Measurements from ENCODE around the gene ASAP2.

Gene ASAP2

GRCh38 chr2:9318461-9319337, 112.1 kb downstream of the ASAP2 start:
- Histone ChIP-seq H3K36me3 (ENCODE audit: control insufficient read depth, insufficient read depth, low read length) (no peaks in the 10 kb centered on the region), H3K9ac (ENCODE audit: low read depth, low read length) (no peak overlapping the region), H3K9me3 (ENCODE audit: control insufficient read depth, insufficient read depth, low read length) (no peaks in the 10 kb centered on the region), H3K27ac (ENCODE audit: low read depth, low read length) (no peak overlapping the region), H3K4me1 (ENCODE audit: control insufficient read depth, insufficient read depth, low read length) (no peaks in the 10 kb centered on the region), H3K4me3 (ENCODE audit: low read depth, low read length) (no peak overlapping the region), H3K27me3 (ENCODE audit: control insufficient read depth, insufficient read depth, low read length) (no peaks in the 10 kb centered on the region)

GRCh38 chr2:9319338-9319715, 112.7 kb downstream of the ASAP2 start:
- Histone ChIP-seq H3K4me1 (ENCODE audit: control insufficient read depth, insufficient read depth, low read length) (no peaks in the 10 kb centered on the region), H3K36me3 (ENCODE audit: control insufficient read depth, insufficient read depth, low read length) (no peaks in the 10 kb centered on the region), H3K9me3 (ENCODE audit: control insufficient read depth, insufficient read depth, low read length) (no peaks in the 10 kb centered on the region), H3K27ac (ENCODE audit: low read depth, low read length) (no peak overlapping the region), H3K27me3 (ENCODE audit: control insufficient read depth, insufficient read depth, low read length) (no peaks in the 10 kb centered on the region), H3K9ac (ENCODE audit: low read depth, low read length) (no peak overlapping the region), H3K4me3 (ENCODE audit: low read depth, low read length) (no peak overlapping the region)

- no peak overlapping the region for H3K4me3 ChIP-seq (ENCODE audit: low read depth, low read length)
- no peaks in the 10 kb centered on the region for H3K27me3 ChIP-seq (ENCODE audit: control insufficient read depth, insufficient read depth, low read length)
Measured at GRCh38 chr2:9322576-9322975, 116.0 kb downstream of the ASAP2 start.

GRCh38 chr2:9325428-9325827, 118.8 kb downstream of the ASAP2 start:
- H3K27me3 ChIP-seq (ENCODE audit: control insufficient read depth, insufficient read depth, low read length), result no peaks in the 10 kb centered on the region
- peaks cover 11% of the 10 kb centered on the region; the same call in 1 of the 2 replicates for H3K4me1 ChIP-seq (ENCODE audit: control insufficient read depth, insufficient read depth, low read length)
- no peaks in the 10 kb centered on the region for H3K9me3 ChIP-seq (ENCODE audit: control insufficient read depth, insufficient read depth, low read length)
- no peak overlapping the region for H3K27ac ChIP-seq (ENCODE audit: low read depth, low read length)
- H3K4me3 ChIP-seq (ENCODE audit: low read depth, low read length), result no peak overlapping the region
- H3K36me3 ChIP-seq (ENCODE audit: control insufficient read depth, insufficient read depth, low read length), result no peaks in the 10 kb centered on the region
- H3K9ac ChIP-seq (ENCODE audit: low read depth, low read length), result no peak overlapping the region

More at GRCh38 chr2:9322576-9322975, 116.0 kb downstream of the ASAP2 start:
- Histone ChIP-seq H3K9ac (ENCODE audit: low read depth, low read length) (no peak overlapping the region), H3K9me3 (ENCODE audit: control insufficient read depth, insufficient read depth, low read length) (no peaks in the 10 kb centered on the region), H3K36me3 (ENCODE audit: control insufficient read depth, insufficient read depth, low read length) (no peaks in the 10 kb centered on the region), H3K4me1 (ENCODE audit: control insufficient read depth, insufficient read depth, low read length) (peaks cover 11% of the 10 kb centered on the region; the same call in 1 of the 2 replicates), H3K27ac (ENCODE audit: low read depth, low read length) (no peak overlapping the region)

GRCh38 chr2:9326975-9327374, 120.4 kb downstream of the ASAP2 start:
- Histone ChIP-seq H3K4me3 (ENCODE audit: low read depth, low read length) (no peak overlapping the region), H3K36me3 (ENCODE audit: control insufficient read depth, insufficient read depth, low read length) (no peaks in the 10 kb centered on the region), H3K27ac (ENCODE audit: low read depth, low read length) (no peak overlapping the region), H3K9me3 (ENCODE audit: control insufficient read depth, insufficient read depth, low read length) (no peaks in the 10 kb centered on the region), H3K4me1 (ENCODE audit: control insufficient read depth, insufficient read depth, low read length) (peaks cover 11% of the 10 kb centered on the region; the same call in 1 of the 2 replicates), H3K27me3 (ENCODE audit: control insufficient read depth, insufficient read depth, low read length) (no peaks in the 10 kb centered on the region), H3K9ac (ENCODE audit: low read depth, low read length) (no peak overlapping the region)

- no peak overlapping the region for H3K9ac ChIP-seq (ENCODE audit: low read depth, low read length)
- H3K27ac ChIP-seq (ENCODE audit: low read depth, low read length), result no peak overlapping the region
- no peak overlapping the region for H3K4me3 ChIP-seq (ENCODE audit: low read depth, low read length)
- H3K36me3 ChIP-seq (ENCODE audit: control insufficient read depth, insufficient read depth, low read length), result no peaks in the 10 kb centered on the region
- H3K27me3 ChIP-seq (ENCODE audit: control insufficient read depth, insufficient read depth, low read length), result no peaks in the 10 kb centered on the region
- peaks cover 11% of the 10 kb centered on the region; the same call in 1 of the 2 replicates for H3K4me1 ChIP-seq (ENCODE audit: control insufficient read depth, insufficient read depth, low read length)
- H3K9me3 ChIP-seq (ENCODE audit: control insufficient read depth, insufficient read depth, low read length), result no peaks in the 10 kb centered on the region
Measured at GRCh38 chr2:9327873-9328352, 121.3 kb downstream of the ASAP2 start.

GRCh38 chr2:9328931-9329330, 122.3 kb downstream of the ASAP2 start:
- H3K27ac ChIP-seq (ENCODE audit: low read depth, low read length), result no peak overlapping the region

GRCh38 chr2:9329497-9329896, 122.9 kb downstream of the ASAP2 start:
- Histone ChIP-seq H3K27me3 (ENCODE audit: control insufficient read depth, insufficient read depth, low read length) (no peaks in the 10 kb centered on the region), H3K4me1 (ENCODE audit: control insufficient read depth, insufficient read depth, low read length) (peaks cover 11% of the 10 kb centered on the region; the same call in 1 of the 2 replicates), H3K27ac (ENCODE audit: low read depth, low read length) (no peak overlapping the region), H3K9ac (ENCODE audit: low read depth, low read length) (no peak overlapping the region), H3K36me3 (ENCODE audit: control insufficient read depth, insufficient read depth, low read length) (no peaks in the 10 kb centered on the region), H3K4me3 (ENCODE audit: low read depth, low read length) (no peak overlapping the region), H3K9me3 (ENCODE audit: control insufficient read depth, insufficient read depth, low read length) (no peaks in the 10 kb centered on the region)

More at GRCh38 chr2:9328931-9329330, 122.3 kb downstream of the ASAP2 start:
- H3K36me3 ChIP-seq (ENCODE audit: control insufficient read depth, insufficient read depth, low read length), result no peaks in the 10 kb centered on the region
- H3K9me3 ChIP-seq (ENCODE audit: control insufficient read depth, insufficient read depth, low read length), result no peaks in the 10 kb centered on the region
- H3K9ac ChIP-seq (ENCODE audit: low read depth, low read length), result no peak overlapping the region
- H3K4me3 ChIP-seq (ENCODE audit: low read depth, low read length), result no peak overlapping the region
- no peaks in the 10 kb centered on the region for H3K27me3 ChIP-seq (ENCODE audit: control insufficient read depth, insufficient read depth, low read length)
- H3K4me1 ChIP-seq (ENCODE audit: control insufficient read depth, insufficient read depth, low read length), result peaks cover 11% of the 10 kb centered on the region; the same call in 1 of the 2 replicates

- no peak overlapping the region for H3K4me3 ChIP-seq (ENCODE audit: low read depth, low read length)
- H3K27ac ChIP-seq (ENCODE audit: low read depth, low read length), result no peak overlapping the region
- H3K9ac ChIP-seq (ENCODE audit: low read depth, low read length), result no peak overlapping the region; the same call in 1 of the 2 replicates
Measured at GRCh38 chr2:9330612-9331270, 124.1 kb downstream of the ASAP2 start.

GRCh38 chr2:9331704-9332103, 125.1 kb downstream of the ASAP2 start:
- Histone ChIP-seq H3K4me1 (ENCODE audit: control insufficient read depth, insufficient read depth, low read length) (peaks cover 8% of the 10 kb centered on the region; the same call in 1 of the 2 replicates), H3K27me3 (ENCODE audit: control insufficient read depth, insufficient read depth, low read length) (no peaks in the 10 kb centered on the region), H3K36me3 (ENCODE audit: control insufficient read depth, insufficient read depth, low read length) (no peaks in the 10 kb centered on the region), H3K27ac (ENCODE audit: low read depth, low read length) (no peak overlapping the region), H3K9me3 (ENCODE audit: control insufficient read depth, insufficient read depth, low read length) (no peaks in the 10 kb centered on the region), H3K9ac (ENCODE audit: low read depth, low read length) (no peak overlapping the region), H3K4me3 (ENCODE audit: low read depth, low read length) (no peak overlapping the region)

More at GRCh38 chr2:9330612-9331270, 124.1 kb downstream of the ASAP2 start:
- Histone ChIP-seq H3K9me3 (ENCODE audit: control insufficient read depth, insufficient read depth, low read length) (no peaks in the 10 kb centered on the region), H3K4me1 (ENCODE audit: control insufficient read depth, insufficient read depth, low read length) (peaks cover 11% of the 10 kb centered on the region; the same call in 1 of the 2 replicates), H3K27me3 (ENCODE audit: control insufficient read depth, insufficient read depth, low read length) (no peaks in the 10 kb centered on the region), H3K36me3 (ENCODE audit: control insufficient read depth, insufficient read depth, low read length) (no peaks in the 10 kb centered on the region)
